Measurements from ENCODE around the gene ERCC6L2.

- TF ChIP-seq EZH2 (IDR thresholded peaks at IDR 0.05) (no peak), POLR2AphosphoS5 (IDR thresholded peaks at IDR 0.05; ENCODE audit: borderline replicate concordance, low read depth, low read length) (no peak), FOXP2 (optimal IDR thresholded peaks at IDR 0.05; ENCODE audit: control extremely low read depth, extremely low read length, insufficient read depth) (no peak)
Measured at GRCh38 chr9:95930277-95930676, 54.8 kb downstream of the ERCC6L2 start.
